SK-N-SH treated with all-trans-retinoic acid at 6 μM for 48 hours (cell line): ENCODE results near the gene JPT1.

Experiments used
- ATAC-seq: fragments of 200-7000 bp; cut with Tn5 transposase; 3 replicates; pipeline ENCODE4 v1.9.1; 2020; ENCODE audit warnings: mild to moderate bottlenecking, moderate library complexity
- CSDC2 ChIP-seq: fragments of 250-450 bp; sonication (Bioruptor Pico); IDR thresholded peaks from 2 replicates; pipeline ENCODE4 v1.5.0; 2020; ENCODE audit warnings: mild to moderate bottlenecking, moderate library complexity
- CSRNP3 ChIP-seq: fragments of 250-450 bp; sonication (Bioruptor Pico); IDR thresholded peaks from 2 replicates; pipeline ENCODE4 v1.5.1; 2021; ENCODE audit warnings: mild to moderate bottlenecking, moderate library complexity
- GLIS3 ChIP-seq: fragments of 250-450 bp; sonication (Bioruptor Pico); IDR thresholded peaks from 2 replicates; pipeline ENCODE4 v1.5.0; 2020; ENCODE audit warnings: mild to moderate bottlenecking, moderate library complexity
- ISL1 ChIP-seq: fragments of 250-450 bp; sonication (Bioruptor Pico); IDR thresholded peaks from 2 replicates; pipeline ENCODE4 v2.1.2; 2022; ENCODE audit warnings: mild to moderate bottlenecking, moderate library complexity
- RARB ChIP-seq: fragments of 250-450 bp; sonication (Bioruptor Pico); IDR thresholded peaks from 2 replicates; pipeline ENCODE4 v1.8.0; 2021; ENCODE audit warnings: mild to moderate bottlenecking, moderate library complexity
- TCF4 ChIP-seq: fragments of 250-450 bp; sonication (Bioruptor Pico); IDR thresholded peaks from 2 replicates; pipeline ENCODE4 v1.8.0; 2021; ENCODE audit warnings: mild to moderate bottlenecking, moderate library complexity, borderline replicate concordance
- TOX ChIP-seq: fragments of 250-450 bp; sonication (Bioruptor Pico); IDR thresholded peaks from 2 replicates; pipeline ENCODE4 v1.8.0; 2021; ENCODE audit warnings: mild to moderate bottlenecking, moderate library complexity, borderline replicate concordance
- TSHZ2 ChIP-seq: fragments of 250-450 bp; sonication (Bioruptor Pico); IDR thresholded peaks from 2 replicates; pipeline ENCODE4 v1.5.0; 2020; ENCODE audit warnings: mild to moderate bottlenecking, moderate library complexity
- ZC3H10 ChIP-seq: fragments of 250-450 bp; sonication (Bioruptor Pico); IDR thresholded peaks from 2 replicates; pipeline ENCODE4 v1.5.1; 2021; ENCODE audit warnings: mild to moderate bottlenecking, moderate library complexity
- ZFP3 ChIP-seq: fragments of 250-450 bp; sonication (Bioruptor Pico); IDR thresholded peaks from 2 replicates; pipeline ENCODE4 v1.5.0; 2020; ENCODE audit warnings: mild to moderate bottlenecking, moderate library complexity
- ZNF565 ChIP-seq: fragments of 450-650 bp; formaldehyde crosslinking; conservative IDR thresholded peaks from 2 replicates; pipeline ENCODE4 v1.5.0; 2020; ENCODE audit warnings: low read depth, mild to moderate bottlenecking, moderate library complexity
- ZNF8 ChIP-seq: fragments of 450-650 bp; formaldehyde crosslinking; IDR thresholded peaks from 2 replicates; pipeline ENCODE4 v1.5.0; 2020; ENCODE audit warnings: mild to moderate bottlenecking, moderate library complexity
- TF ChIP-seq, protein P1 (sequence below): fragments of 250-450 bp; sonication (Bioruptor Pico); IDR thresholded peaks from 2 replicates; pipeline ENCODE4 v1.8.0; 2021; ENCODE audit warnings: low read depth, mild to moderate bottlenecking, moderate library complexity, borderline replicate concordance
- TF ChIP-seq, protein P2 (sequence below): fragments of 250-450 bp; sonication (Bioruptor Pico); IDR thresholded peaks from 2 replicates; pipeline ENCODE4 v1.8.0; 2020; ENCODE audit warnings: mild to moderate bottlenecking, moderate library complexity, borderline replicate concordance

Gene JPT1

DNA sequence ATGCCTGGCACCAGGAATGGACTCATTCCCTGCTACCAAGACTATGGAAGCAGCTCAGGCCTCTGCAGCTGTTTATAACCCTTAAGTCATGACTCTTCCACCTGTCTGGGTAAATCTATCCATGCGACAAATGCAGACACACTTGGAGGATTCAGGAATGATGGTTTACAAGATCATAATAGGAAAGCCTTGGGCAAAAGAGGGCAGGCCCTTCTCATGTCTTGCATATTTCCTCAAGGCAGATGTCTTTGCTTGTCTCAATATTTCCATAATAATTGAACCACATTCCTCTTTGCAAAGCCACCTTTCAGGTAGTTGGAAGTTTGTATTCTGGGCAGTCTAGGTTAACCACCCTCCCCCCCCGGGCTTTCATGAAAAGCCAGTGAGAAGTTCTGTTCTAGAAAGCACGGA is 884 bp upstream of the JPT1 start:
- no peak for ATAC-seq
- TF ChIP-seq TOX = no peak
- TF ChIP-seq ZNF565 (CRISPR knock-in tag) = no peak
- no peak for TF ChIP-seq CSDC2 (CRISPR knock-in tag)
- TF ChIP-seq ISL1 = no peak
- TF ChIP-seq, protein P1, sequence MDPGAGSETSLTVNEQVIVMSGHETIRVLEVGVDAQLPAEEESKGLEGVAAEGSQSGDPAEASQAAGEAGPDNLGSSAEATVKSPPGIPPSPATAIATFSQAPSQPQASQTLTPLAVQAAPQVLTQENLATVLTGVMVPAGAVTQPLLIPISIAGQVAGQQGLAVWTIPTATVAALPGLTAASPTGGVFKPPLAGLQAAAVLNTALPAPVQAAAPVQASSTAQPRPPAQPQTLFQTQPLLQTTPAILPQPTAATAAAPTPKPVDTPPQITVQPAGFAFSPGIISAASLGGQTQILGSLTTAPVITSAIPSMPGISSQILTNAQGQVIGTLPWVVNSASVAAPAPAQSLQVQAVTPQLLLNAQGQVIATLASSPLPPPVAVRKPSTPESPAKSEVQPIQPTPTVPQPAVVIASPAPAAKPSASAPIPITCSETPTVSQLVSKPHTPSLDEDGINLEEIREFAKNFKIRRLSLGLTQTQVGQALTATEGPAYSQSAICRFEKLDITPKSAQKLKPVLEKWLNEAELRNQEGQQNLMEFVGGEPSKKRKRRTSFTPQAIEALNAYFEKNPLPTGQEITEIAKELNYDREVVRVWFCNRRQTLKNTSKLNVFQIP (CRISPR knock-in tag) = no peak
- TF ChIP-seq, protein P2, sequence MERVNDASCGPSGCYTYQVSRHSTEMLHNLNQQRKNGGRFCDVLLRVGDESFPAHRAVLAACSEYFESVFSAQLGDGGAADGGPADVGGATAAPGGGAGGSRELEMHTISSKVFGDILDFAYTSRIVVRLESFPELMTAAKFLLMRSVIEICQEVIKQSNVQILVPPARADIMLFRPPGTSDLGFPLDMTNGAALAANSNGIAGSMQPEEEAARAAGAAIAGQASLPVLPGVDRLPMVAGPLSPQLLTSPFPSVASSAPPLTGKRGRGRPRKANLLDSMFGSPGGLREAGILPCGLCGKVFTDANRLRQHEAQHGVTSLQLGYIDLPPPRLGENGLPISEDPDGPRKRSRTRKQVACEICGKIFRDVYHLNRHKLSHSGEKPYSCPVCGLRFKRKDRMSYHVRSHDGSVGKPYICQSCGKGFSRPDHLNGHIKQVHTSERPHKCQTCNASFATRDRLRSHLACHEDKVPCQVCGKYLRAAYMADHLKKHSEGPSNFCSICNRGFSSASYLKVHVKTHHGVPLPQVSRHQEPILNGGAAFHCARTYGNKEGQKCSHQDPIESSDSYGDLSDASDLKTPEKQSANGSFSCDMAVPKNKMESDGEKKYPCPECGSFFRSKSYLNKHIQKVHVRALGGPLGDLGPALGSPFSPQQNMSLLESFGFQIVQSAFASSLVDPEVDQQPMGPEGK (CRISPR knock-in tag) = no peak

GRCh38 chr17:75153780-75154194 is 525 bp downstream of the JPT1 start:
- ATAC-seq = peak; percentile 9

DNA sequence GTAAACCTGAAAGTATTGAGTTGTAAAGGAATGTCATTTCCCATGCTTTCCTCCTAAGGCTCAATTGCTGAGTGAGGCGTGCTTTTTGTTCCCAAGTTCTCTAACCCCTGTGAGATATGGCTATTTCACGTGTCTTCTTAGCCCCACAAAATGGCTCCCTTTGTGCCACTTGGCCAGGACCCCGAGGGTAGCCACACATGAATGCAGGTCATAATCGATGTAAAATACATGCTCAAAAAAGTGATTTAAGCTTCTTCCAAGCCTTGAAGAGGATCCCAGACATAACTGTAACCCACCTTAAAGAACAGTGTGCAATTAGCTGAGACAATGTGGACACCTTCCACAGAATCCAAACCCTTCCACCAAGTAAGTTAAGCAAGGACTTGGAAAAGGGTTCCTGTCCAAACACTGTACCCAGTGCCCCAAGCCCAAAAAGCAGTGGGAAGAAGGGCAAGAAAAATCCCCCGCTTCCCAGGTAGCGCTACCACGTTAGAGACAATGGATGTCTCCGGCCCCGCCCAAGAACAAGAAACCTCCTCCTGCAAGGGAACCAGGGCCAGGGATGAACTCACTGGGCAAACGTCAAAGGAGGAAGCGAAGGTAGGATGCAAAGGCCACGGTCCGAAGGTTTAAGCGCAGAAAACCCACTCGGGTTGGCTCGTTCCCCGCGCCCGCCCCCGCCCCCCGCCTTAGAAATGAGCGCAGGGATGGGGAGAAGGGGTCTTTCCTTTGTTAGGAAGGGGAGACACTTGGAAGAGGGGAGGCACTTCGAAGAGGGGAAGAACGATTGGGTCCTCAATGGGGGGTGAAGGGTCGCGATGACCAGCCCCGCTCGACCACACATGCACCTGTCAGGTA is 1.2 kb downstream of the JPT1 start:
- ATAC-seq = peak; percentile 57
- TF ChIP-seq, protein P1 (CRISPR knock-in tag) = no peak
- TF ChIP-seq TSHZ2 = no peak
- TF ChIP-seq ISL1 = no peak; the same call in 1 of the 2 replicates
- no peak for TF ChIP-seq CSRNP3 (CRISPR knock-in tag)
- no peak for TF ChIP-seq CSDC2 (CRISPR knock-in tag)
- no peak for TF ChIP-seq TCF4 (CRISPR knock-in tag)
- TF ChIP-seq, protein P2 (CRISPR knock-in tag) = 0 out of 2 replicates have a peak, but pooled peaks have one; percentile 33

More at GRCh38 chr17:75153780-75154194, 525 bp downstream of the JPT1 start:
- TF ChIP-seq GLIS3 (CRISPR knock-in tag) (no peak), ZC3H10 (CRISPR knock-in tag) (no peak), ZNF8 (CRISPR knock-in tag) (no peak), TCF4 (CRISPR knock-in tag) (no peak), TSHZ2 (no peak), CSRNP3 (CRISPR knock-in tag) (peak; percentile 47; the same call in 1 of the 2 replicates), ZFP3 (no peak), RARB (CRISPR knock-in tag) (no peak), TOX (no peak)
